Effector memory CD4-positive, alpha-beta T cell (primary cell): ENCODE data around the gene CCDC187.

Experiments
- DNase-seq, 3 donors: peaks; one replicate each; pipeline ENCODE4 v3.0.0-alpha.2; 2020
- H3K27ac ChIP-seq: 2 replicates; pipeline ENCODE4 v1.7.0; 2013; ENCODE audit warnings: mild to moderate bottlenecking, low read length, moderate library complexity; ENCODE audit not compliant: insufficient read depth, poor library complexity, severe bottlenecking
- H3K27me3 ChIP-seq: replicated peaks from 2 replicates; pipeline ENCODE4 v1.7.0; 2013; ENCODE audit warnings: mild to moderate bottlenecking, low read length; ENCODE audit not compliant: insufficient read depth, control insufficient read depth, poor library complexity, severe bottlenecking
- H3K36me3 ChIP-seq: 2 replicates; pipeline ENCODE4 v1.7.0; 2013; ENCODE audit warnings: mild to moderate bottlenecking, low read length, moderate library complexity; ENCODE audit not compliant: control insufficient read depth, insufficient read depth
- H3K4me1 ChIP-seq: 2 replicates; pipeline ENCODE4 v1.7.0; 2013; ENCODE audit warnings: low read length, mild to moderate bottlenecking; ENCODE audit not compliant: control insufficient read depth, insufficient read depth, poor library complexity, severe bottlenecking
- H3K4me3 ChIP-seq: 2 replicates; pipeline ENCODE4 v1.7.0; 2013; ENCODE audit warnings: low read length, low read depth, mild to moderate bottlenecking; ENCODE audit not compliant: insufficient read depth, poor library complexity, severe bottlenecking
- H3K9me3 ChIP-seq: 2 replicates; pipeline ENCODE4 v1.7.0; 2013; ENCODE audit warnings: mild to moderate bottlenecking, low read length, moderate library complexity; ENCODE audit not compliant: control insufficient read depth

Gene CCDC187

GRCh38 chr9:136278221-136278620, 25.7 kb downstream of the CCDC187 start:
- Histone ChIP-seq H3K27ac (no peak overlapping the region), H3K4me1 (peaks cover 4% of the 10 kb centered on the region), H3K27me3 (peaks cover under 1% of the 10 kb centered on the region), H3K4me3 (no peak overlapping the region), H3K9me3 (no peaks in the 10 kb centered on the region), H3K36me3 (no peaks in the 10 kb centered on the region)
- no peak for DNase-seq

GRCh38 chr9:136277746-136278145, 26.1 kb downstream of the CCDC187 start:
- Histone ChIP-seq H3K4me3 (no peak overlapping the region), H3K9me3 (no peaks in the 10 kb centered on the region), H3K36me3 (no peaks in the 10 kb centered on the region), H3K27ac (no peak overlapping the region), H3K27me3 (no peaks in the 10 kb centered on the region), H3K4me1 (peaks cover 3% of the 10 kb centered on the region)
- no peak for DNase-seq

- Histone ChIP-seq H3K9me3 (no peaks in the 10 kb centered on the region), H3K4me1 (no peaks in the 10 kb centered on the region), H3K27ac (no peak overlapping the region), H3K4me3 (no peak overlapping the region), H3K27me3 (no peaks in the 10 kb centered on the region), H3K36me3 (no peaks in the 10 kb centered on the region)
- DNase-seq, result no peak
Observed at GRCh38 chr9:136276716-136277115, 27.2 kb downstream of the CCDC187 start.

GRCh38 chr9:136275655-136276429, 28.1 kb downstream of the CCDC187 start:
- Histone ChIP-seq H3K9me3 (no peaks in the 10 kb centered on the region), H3K4me3 (no peak overlapping the region), H3K27ac (no peak overlapping the region), H3K36me3 (no peaks in the 10 kb centered on the region), H3K4me1 (no peaks in the 10 kb centered on the region), H3K27me3 (no peaks in the 10 kb centered on the region)
- no peak for DNase-seq

- no peak overlapping the region for H3K4me3 ChIP-seq
- H3K27me3 ChIP-seq, result no peaks in the 10 kb centered on the region
- H3K27ac ChIP-seq, result no peak overlapping the region
- no peak for DNase-seq
- H3K9me3 ChIP-seq, result no peaks in the 10 kb centered on the region
- no peaks in the 10 kb centered on the region for H3K36me3 ChIP-seq
- H3K4me1 ChIP-seq, result no peaks in the 10 kb centered on the region
Observed at GRCh38 chr9:136274786-136275654, 28.9 kb downstream of the CCDC187 start.

GRCh38 chr9:136273921-136274785, 29.7 kb downstream of the CCDC187 start:
- no peak for DNase-seq

GRCh38 chr9:136273244-136273865, 30.5 kb downstream of the CCDC187 start:
- no peaks in the 10 kb centered on the region for H3K4me1 ChIP-seq
- no peaks in the 10 kb centered on the region for H3K9me3 ChIP-seq
- H3K27me3 ChIP-seq, result no peaks in the 10 kb centered on the region
- no peak for DNase-seq
- no peaks in the 10 kb centered on the region for H3K36me3 ChIP-seq
- no peak overlapping the region for H3K27ac ChIP-seq
- no peak overlapping the region for H3K4me3 ChIP-seq

More at GRCh38 chr9:136273921-136274785, 29.7 kb downstream of the CCDC187 start:
- no peaks in the 10 kb centered on the region for H3K36me3 ChIP-seq
- H3K4me1 ChIP-seq, result no peaks in the 10 kb centered on the region
- no peaks in the 10 kb centered on the region for H3K27me3 ChIP-seq
- H3K9me3 ChIP-seq, result no peaks in the 10 kb centered on the region
- no peak overlapping the region for H3K27ac ChIP-seq
- no peak overlapping the region for H3K4me3 ChIP-seq

- Histone ChIP-seq H3K27me3 (no peaks in the 10 kb centered on the region), H3K4me3 (no peak overlapping the region), H3K27ac (no peak overlapping the region), H3K4me1 (peaks cover 7% of the 10 kb centered on the region), H3K36me3 (no peaks in the 10 kb centered on the region), H3K9me3 (no peaks in the 10 kb centered on the region)
- no peak for DNase-seq
Observed at GRCh38 chr9:136270173-136270705, 33.7 kb downstream of the CCDC187 start.

- Histone ChIP-seq H3K4me1 (peaks cover 7% of the 10 kb centered on the region), H3K27ac (no peak overlapping the region), H3K4me3 (no peak overlapping the region), H3K9me3 (no peaks in the 10 kb centered on the region), H3K36me3 (no peaks in the 10 kb centered on the region), H3K27me3 (no peaks in the 10 kb centered on the region)
- DNase-seq, result no peak
Observed at GRCh38 chr9:136268735-136269134, 35.2 kb downstream of the CCDC187 start.
